ENCODE results near the gene ATR.
"Not testable (repeated sequence)": the region's sequence is repeated elsewhere in the genome, so short reads cannot be mapped to it uniquely, and the experiment has no call there.

The ATR gene

GRCh38 chr3:142592268-142592667 is 13.7 kb upstream of the ATR start:
- DNase-seq: not testable (repeated sequence)

- no peak for DNase-seq
Measured at GRCh38 chr3:142588703-142589102, 10.2 kb upstream of the ATR start.

GRCh38 chr3:142586803-142587406 is 8.4 kb upstream of the ATR start:
- peak; percentile 86 for DNase-seq

- not testable (repeated sequence) for DNase-seq
Measured at GRCh38 chr3:142581070-142581469, 2.5 kb upstream of the ATR start.

- DNase-seq: no peak
Measured at GRCh38 chr3:142580061-142580423, 1.5 kb upstream of the ATR start.

GRCh38 chr3:142577696-142578328 is 721 bp downstream of the ATR start:
- DNase-seq: no peak

- DNase-seq: no peak
Measured at GRCh38 chr3:142576792-142577191, 1.7 kb downstream of the ATR start.

GRCh38 chr3:142574665-142575064 is 3.9 kb downstream of the ATR start:
- peak; percentile 64 for DNase-seq

GRCh38 chr3:142574223-142574622 is 4.3 kb downstream of the ATR start:
- not testable (repeated sequence) for DNase-seq

- not testable (repeated sequence) for DNase-seq
Measured at GRCh38 chr3:142569422-142569821, 9.1 kb downstream of the ATR start.

GRCh38 chr3:142568393-142569017 is 10.0 kb downstream of the ATR start:
- no peak for DNase-seq

GRCh38 chr3:142566096-142566495 is 12.4 kb downstream of the ATR start:
- no peak for DNase-seq

GRCh38 chr3:142563496-142563997 is 15.0 kb downstream of the ATR start:
- DNase-seq: no peak

- no peak for DNase-seq
Measured at GRCh38 chr3:142560118-142560517, 18.4 kb downstream of the ATR start.

GRCh38 chr3:142553741-142554140 is 24.8 kb downstream of the ATR start:
- DNase-seq: no peak

- DNase-seq: not testable (repeated sequence)
Measured at GRCh38 chr3:142552579-142552978, 26.0 kb downstream of the ATR start.

GRCh38 chr3:142549986-142550385 is 28.5 kb downstream of the ATR start:
- DNase-seq: no peak

GRCh38 chr3:142543307-142543706 is 35.2 kb downstream of the ATR start:
- DNase-seq: no peak

- no peak for DNase-seq
Measured at GRCh38 chr3:142542054-142542453, 36.5 kb downstream of the ATR start.

GRCh38 chr3:142536519-142536918 is 42.0 kb downstream of the ATR start:
- no peak for DNase-seq

GRCh38 chr3:142534543-142534942 is 44.0 kb downstream of the ATR start:
- DNase-seq: no peak

- no peak for DNase-seq
Measured at GRCh38 chr3:142530296-142530695, 48.2 kb downstream of the ATR start.

GRCh38 chr3:142523921-142524566 is 54.5 kb downstream of the ATR start:
- peak; percentile 14 for DNase-seq

GRCh38 chr3:142509079-142509478 is 69.5 kb downstream of the ATR start:
- DNase-seq: no peak

Data from hematopoietic multipotent progenitor cell treated with erythropoietin and hydrocortisone succinate and interleukin-3 and kit ligand, for 4 days (in vitro differentiated cells).